Fibroblast of lung (primary cell): ENCODE data around the gene HOXA7. TPM values are rescaled to one million over a fixed set of nuclear protein-coding genes. Genes with fewer than 3 reads are reported as not detected.

Source experiments
- DNase-seq, 2 donors: peaks; one replicate each; pipeline versions ENCODE4 v3.0.0 to v3.0.0-alpha.2; 2010; ENCODE audit warnings: low read depth in 2 of 2
- H2AFZ ChIP-seq: 2 replicates; pipeline ENCODE4 v1.5.1; 2012; ENCODE audit warnings: low read length, control low read depth, inconsistent platforms
- H3K27ac ChIP-seq: 2 replicates; pipeline ENCODE4 v1.5.1; 2011; ENCODE audit warnings: low read length, control low read depth; ENCODE audit not compliant: insufficient read depth
- H3K27me3 ChIP-seq: 2 replicates; pipeline ENCODE4 v1.5.1; 2011; ENCODE audit warnings: mild to moderate bottlenecking, low read length; ENCODE audit not compliant: control insufficient read depth, insufficient read depth
- H3K36me3 ChIP-seq: 2 replicates; pipeline ENCODE4 v1.5.1; 2011; ENCODE audit warnings: low read length; ENCODE audit not compliant: control insufficient read depth, insufficient read depth
- H3K4me1 ChIP-seq: 2 replicates; pipeline ENCODE4 v1.5.1; 2011; ENCODE audit warnings: low read length; ENCODE audit not compliant: control insufficient read depth, insufficient read depth; ENCODE audit errors: extremely low read depth
- H3K4me2 ChIP-seq: 2 replicates; pipeline ENCODE4 v1.5.1; 2011; ENCODE audit warnings: low read length, control low read depth; ENCODE audit not compliant: insufficient read depth; ENCODE audit errors: extremely low read depth
- H3K4me3 ChIP-seq, 4 experiments: fragments of 200-600 bp in 1 of 4; sonication (generic) in 1 of 4; replicated peaks in 1 of 4; 2 replicates each; pipeline ENCODE4 v1.5.1; 2011 to 2016; ENCODE audit warnings: low read length in 4 of 4, low read depth in 3 of 4, mild to moderate bottlenecking in 3 of 4, control low read depth in 2 of 4, inconsistent platforms in 1 of 4, mixed read lengths in 1 of 4; ENCODE audit not compliant: insufficient read depth in 1 of 4; ENCODE audit errors: control extremely low read depth in 1 of 4
- H3K79me2 ChIP-seq: 2 replicates; pipeline ENCODE4 v1.5.1; 2012; ENCODE audit warnings: mild to moderate bottlenecking, low read length, inconsistent platforms; ENCODE audit not compliant: control insufficient read depth, insufficient read depth
- H3K9ac ChIP-seq: 2 replicates; pipeline ENCODE4 v1.5.1; 2011; ENCODE audit warnings: mild to moderate bottlenecking, low read length, control low read depth; ENCODE audit not compliant: insufficient read depth
- H3K9me3 ChIP-seq: 2 replicates; pipeline ENCODE4 v1.5.1; 2012; ENCODE audit warnings: low read depth, low read length; ENCODE audit not compliant: control insufficient read depth, insufficient read depth
- H4K20me1 ChIP-seq: 2 replicates; pipeline ENCODE4 v1.5.1; 2011; ENCODE audit warnings: low read length; ENCODE audit not compliant: control insufficient read depth, insufficient read depth; ENCODE audit errors: extremely low read depth
- EZH2 ChIP-seq: IDR thresholded peaks from 2 replicates; pipeline ENCODE4 v1.5.1; 2012; ENCODE audit warnings: low read length, control low read depth, mild to moderate bottlenecking; ENCODE audit errors: missing control alignments
- polyA plus RNA-seq, 2 donors: library from polyadenylated mRNA; depleted of rRNA in 1 of 2; stranded (reverse) in 1 of 2; unstranded in 1 of 2; fragments of >200 nt; gene quantifications; 2 replicates each; pipeline ENCODE4 v1.2.1, GENCODE V29; 2011 to 2012; ENCODE audit warnings: missing spikeins in 1 of 2
- total RNA-seq: library from RNA; depleted of rRNA; stranded (reverse); fragments of >200 nt; gene quantifications from 2 replicates; pipeline ENCODE4 v1.2.1, GENCODE V29; 2014
- TF ChIP-seq, protein P1 (sequence below), 2 donors: IDR thresholded peaks in 1 of 2; conservative IDR thresholded peaks in 1 of 2; 1 replicate in 1 of 2; 2 replicates in 1 of 2; pipeline ENCODE4 v1.5.1; 2011 to 2012; ENCODE audit warnings: low read length in 2 of 2, control low read depth in 1 of 2, inconsistent platforms in 1 of 2, low read depth in 1 of 2, mild to moderate bottlenecking in 1 of 2

Gene HOXA7
- total and polyA plus RNA-seq, 2 donors (not counting 1 experiment from before 2014, with no cell fraction given) = 1.2 to 5.3 TPM

DNA sequence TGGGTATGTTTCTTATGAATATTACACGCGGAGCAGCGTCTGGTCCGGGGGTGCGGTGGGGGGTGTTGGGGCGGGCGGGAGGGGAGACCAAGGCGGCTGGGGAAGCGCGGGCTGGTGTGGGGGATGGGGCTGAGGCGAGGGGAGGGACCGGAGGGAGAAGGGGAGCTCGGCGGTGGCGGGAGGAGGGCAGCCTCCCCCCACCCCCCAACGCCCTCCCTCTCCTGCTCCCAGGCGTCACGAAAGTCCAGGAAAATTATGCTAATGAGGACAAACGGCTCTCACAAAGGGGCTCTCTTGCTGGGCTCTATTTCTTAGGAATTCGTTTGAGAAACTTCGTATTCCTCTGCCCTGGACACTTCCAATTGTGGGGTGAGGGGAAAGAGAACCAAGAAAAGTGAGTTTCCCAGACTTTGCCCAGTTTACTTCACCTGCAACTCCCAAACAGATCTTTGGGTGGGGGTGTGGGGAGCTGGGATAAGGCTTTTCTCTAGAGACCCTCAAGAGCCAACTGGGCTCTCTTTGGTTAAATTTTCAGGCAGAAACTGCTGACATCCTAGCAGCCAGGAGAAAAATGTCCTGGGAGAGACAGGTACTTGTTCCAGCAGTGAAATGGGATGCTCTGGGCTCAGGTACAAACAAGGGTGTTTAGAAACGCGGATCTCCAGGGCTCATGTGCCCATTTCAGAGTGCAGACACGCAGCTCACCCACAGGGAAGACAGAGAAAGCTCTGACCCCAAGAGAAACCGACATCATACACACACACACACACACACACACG, 42.3 kb downstream of the HOXA7 start:
- H3K79me2 ChIP-seq = peaks cover 77% of the 10 kb centered on the region
- peaks cover 23% of the 10 kb centered on the region for H3K4me1 ChIP-seq
- no peak overlapping the region for H2AFZ ChIP-seq
- H3K27ac ChIP-seq = peak overlapping the region; percentile 86
- TF ChIP-seq, protein P1, sequence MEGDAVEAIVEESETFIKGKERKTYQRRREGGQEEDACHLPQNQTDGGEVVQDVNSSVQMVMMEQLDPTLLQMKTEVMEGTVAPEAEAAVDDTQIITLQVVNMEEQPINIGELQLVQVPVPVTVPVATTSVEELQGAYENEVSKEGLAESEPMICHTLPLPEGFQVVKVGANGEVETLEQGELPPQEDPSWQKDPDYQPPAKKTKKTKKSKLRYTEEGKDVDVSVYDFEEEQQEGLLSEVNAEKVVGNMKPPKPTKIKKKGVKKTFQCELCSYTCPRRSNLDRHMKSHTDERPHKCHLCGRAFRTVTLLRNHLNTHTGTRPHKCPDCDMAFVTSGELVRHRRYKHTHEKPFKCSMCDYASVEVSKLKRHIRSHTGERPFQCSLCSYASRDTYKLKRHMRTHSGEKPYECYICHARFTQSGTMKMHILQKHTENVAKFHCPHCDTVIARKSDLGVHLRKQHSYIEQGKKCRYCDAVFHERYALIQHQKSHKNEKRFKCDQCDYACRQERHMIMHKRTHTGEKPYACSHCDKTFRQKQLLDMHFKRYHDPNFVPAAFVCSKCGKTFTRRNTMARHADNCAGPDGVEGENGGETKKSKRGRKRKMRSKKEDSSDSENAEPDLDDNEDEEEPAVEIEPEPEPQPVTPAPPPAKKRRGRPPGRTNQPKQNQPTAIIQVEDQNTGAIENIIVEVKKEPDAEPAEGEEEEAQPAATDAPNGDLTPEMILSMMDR (conservative IDR thresholded peaks at IDR 0.05 in 1 of 2, IDR thresholded peaks at IDR 0.05 in 1 of 2; ENCODE audit: low read depth in 1 of 2, low read length in 2 of 2) = no peak
- no peak for TF ChIP-seq EZH2
- H3K4me3 ChIP-seq = peak overlapping the region; percentile 43 to 92 (median 64)
- H4K20me1 ChIP-seq = no peaks in the 10 kb centered on the region
- H3K27me3 ChIP-seq = no peaks in the 10 kb centered on the region
- no peaks in the 10 kb centered on the region for H3K36me3 ChIP-seq
- H3K4me2 ChIP-seq = peak overlapping the region; percentile 89
- no peaks in the 10 kb centered on the region for H3K9me3 ChIP-seq
- H3K9ac ChIP-seq = peak overlapping the region; percentile 49
- DNase-seq = peak; percentile 64 to 84

DNA sequence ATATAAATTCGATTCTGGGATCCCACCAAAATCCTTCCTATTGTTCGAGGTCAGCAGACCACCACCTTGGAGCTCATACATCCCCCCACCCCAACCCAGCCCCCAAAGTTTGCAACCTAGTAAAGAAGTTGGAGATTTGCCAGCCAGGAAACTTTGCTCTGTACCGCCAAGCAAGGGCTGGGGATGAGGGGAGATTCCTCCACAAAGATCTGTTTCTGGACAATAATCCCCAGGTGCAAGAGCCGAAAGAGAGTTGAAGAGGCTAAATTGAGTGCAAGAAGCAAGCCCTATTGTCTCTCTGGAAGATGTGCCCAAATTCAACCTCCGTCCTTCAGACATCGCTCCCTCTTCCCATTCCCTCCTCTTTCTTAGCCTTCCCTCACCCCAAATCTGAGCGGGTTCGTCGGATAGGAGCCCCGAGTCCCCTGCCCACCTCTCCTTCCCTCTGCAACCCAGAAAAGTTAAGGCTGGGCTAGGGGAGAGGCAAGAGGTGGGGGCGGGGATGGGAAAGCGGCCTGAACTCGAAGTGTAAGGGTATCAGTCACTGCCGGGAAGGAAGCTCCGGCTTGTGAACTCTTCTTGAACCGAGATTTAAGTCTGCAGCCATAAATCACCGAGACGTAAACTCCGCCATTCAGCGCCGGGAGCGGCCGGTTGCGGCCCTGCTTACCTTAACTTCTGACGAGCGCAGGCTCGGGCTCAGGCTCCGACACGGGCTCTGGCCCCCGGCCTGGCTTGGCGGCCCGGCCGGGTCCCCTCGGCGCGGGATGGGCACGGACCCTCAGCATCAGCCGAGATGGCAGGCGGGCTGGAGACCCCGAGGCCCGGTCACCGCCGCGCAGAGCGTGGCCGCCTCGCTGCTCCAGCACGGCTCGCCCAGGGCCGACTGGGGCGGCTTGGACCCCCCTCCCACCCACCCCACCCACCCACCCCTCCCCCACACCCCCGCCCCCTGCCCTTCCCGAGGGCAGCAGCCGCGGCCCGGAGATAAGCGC, 43.2 kb downstream of the HOXA7 start:
- no peaks in the 10 kb centered on the region for H3K9me3 ChIP-seq
- H3K4me2 ChIP-seq = peak overlapping the region; percentile 96
- peaks cover 20% of the 10 kb centered on the region for H3K4me1 ChIP-seq
- H2AFZ ChIP-seq = no peak overlapping the region
- H4K20me1 ChIP-seq = no peaks in the 10 kb centered on the region
- H3K79me2 ChIP-seq = peaks cover 69% of the 10 kb centered on the region
- peak overlapping the region; percentile 93 for H3K27ac ChIP-seq
- H3K27me3 ChIP-seq = no peaks in the 10 kb centered on the region
- peak overlapping the region; percentile 76 for H3K9ac ChIP-seq
- H3K4me3 ChIP-seq = peak overlapping the region; percentile 51 to 92 (median 66)
- peak; percentile 94 to 96 for DNase-seq
- TF ChIP-seq, protein P1 (conservative IDR thresholded peaks at IDR 0.05 in 1 of 2, IDR thresholded peaks at IDR 0.05 in 1 of 2; ENCODE audit: low read depth in 1 of 2, low read length in 2 of 2) = no peak
- no peak for TF ChIP-seq EZH2
- no peaks in the 10 kb centered on the region for H3K36me3 ChIP-seq

DNA sequence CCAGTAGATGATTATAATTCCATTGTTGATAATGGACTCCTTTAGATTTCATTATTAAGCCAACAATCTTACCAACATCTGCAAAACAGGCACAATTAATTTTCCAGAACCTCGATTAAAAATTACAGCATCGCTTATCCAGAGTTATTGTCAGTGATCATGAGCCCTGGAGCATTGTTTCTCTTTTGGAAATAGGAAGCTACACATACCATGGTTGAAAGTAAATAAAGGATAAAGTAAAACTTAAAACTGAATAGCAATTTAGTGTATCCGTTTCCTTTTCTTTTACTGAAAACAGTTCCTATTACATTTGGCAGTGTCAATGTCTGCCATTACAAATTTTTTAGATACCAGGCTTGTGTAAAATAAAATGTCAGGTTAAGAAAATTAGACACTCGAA, 44.1 kb downstream of the HOXA7 start:
- Histone ChIP-seq H2AFZ (no peak overlapping the region), H3K9ac (no peak overlapping the region), H3K36me3 (no peaks in the 10 kb centered on the region), H3K27me3 (no peaks in the 10 kb centered on the region), H3K27ac (peak overlapping the region; percentile 93), H4K20me1 (no peaks in the 10 kb centered on the region), H3K9me3 (no peaks in the 10 kb centered on the region), H3K4me2 (peak overlapping the region; percentile 96), H3K79me2 (peaks cover 66% of the 10 kb centered on the region), H3K4me1 (peaks cover 22% of the 10 kb centered on the region), H3K4me3 (peak overlapping the region; percentile 9 to 92 (median 64))
- TF ChIP-seq EZH2 = no peak
- TF ChIP-seq, protein P1 (conservative IDR thresholded peaks at IDR 0.05 in 1 of 2, IDR thresholded peaks at IDR 0.05 in 1 of 2; ENCODE audit: low read depth in 1 of 2, low read length in 2 of 2) = no peak
- DNase-seq = peak in 1 of 2 donors; percentile 32
